Heart left ventricle (tissue), 13 donors: ENCODE measurements around the gene DAP.

Source experiments
- POLR2A ChIP-seq, 2 donors: fragments of 450-650 bp; IDR thresholded peaks; one replicate each; pipeline ENCODE4 v1.6.1; 2017; ENCODE audit warnings: antibody characterized with exemption in 2 of 2, mild to moderate bottlenecking in 2 of 2, moderate library complexity in 2 of 2
- TF ChIP-seq, protein P1 (sequence below), 12 donors: fragments of 200-600 bp; sonication (generic) in 4 of 12; IDR thresholded peaks; one replicate each; pipeline versions ENCODE4 v1.5.0 to v1.8.0; 2018 to 2022; ENCODE audit warnings: antibody characterized with exemption in 12 of 12, mild to moderate bottlenecking in 5 of 12
- donor health status: ischemic (EF 13 %, LVEDD 7.1; RV severe dilation, severe dysfunction).
- donor health status: DM: no; HTN: yes; CAD: no.
- donor health status: DM: no; HTN: no; CAD: no.
- donor health status: ischemic (EF 25% LVEDD 6.9; RV normal size, moderate dysfunction).
- donor health status: ischemic (EF 25% LVEDD 5.7; RV mildly dilated, moderate dysfunction).
- donor health status: ischemic (EF 35%, LVEDD 5.7; RV mildly dilated, moderate dysfunction).
- donor health status: nonischemic (EF 11% LVEDD 7.7; RV severe dilation, severe dysfunction).
- donor health status: DM: yes; HTN: yes; CAD: no.
- donor health status: PGD.
- donor health status: ischemic (EF 29% LVEDD 5.4; RV normal size, mild dysfunction).
- donor health status: nonischemic (EF 23%, LVEDD 6.1; RV moderate dilation, normal function).

DNA sequence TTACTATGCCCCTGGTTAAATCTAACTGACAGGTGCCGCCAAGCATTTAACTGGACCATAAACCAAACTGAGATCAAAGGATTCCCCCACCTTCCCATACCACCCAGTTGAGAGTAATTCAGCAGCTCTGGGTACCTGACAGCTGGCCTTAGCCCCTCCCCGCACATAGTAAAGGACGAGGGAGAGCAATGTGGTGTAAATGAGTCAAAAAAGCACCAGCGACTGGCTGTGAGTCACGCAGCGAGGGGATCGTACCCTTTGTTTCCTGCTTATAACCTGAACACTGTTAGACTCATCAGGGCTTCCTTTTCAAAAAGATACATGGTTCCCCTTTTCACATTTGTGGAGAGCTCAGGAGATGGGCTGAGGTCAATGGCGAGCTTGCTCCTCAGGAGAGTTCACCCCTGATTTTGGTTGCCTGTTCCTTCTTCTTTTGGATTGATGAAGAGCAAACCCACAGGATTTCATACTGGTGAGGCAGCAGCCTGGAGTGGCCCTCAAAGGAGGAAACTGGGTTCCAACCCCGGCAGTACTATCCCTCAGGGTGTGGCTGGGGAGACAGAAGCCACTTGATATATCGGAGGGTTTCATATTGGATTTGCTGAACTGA lies 125.7 kb downstream of the DAP start:
- TF ChIP-seq, protein P1, sequence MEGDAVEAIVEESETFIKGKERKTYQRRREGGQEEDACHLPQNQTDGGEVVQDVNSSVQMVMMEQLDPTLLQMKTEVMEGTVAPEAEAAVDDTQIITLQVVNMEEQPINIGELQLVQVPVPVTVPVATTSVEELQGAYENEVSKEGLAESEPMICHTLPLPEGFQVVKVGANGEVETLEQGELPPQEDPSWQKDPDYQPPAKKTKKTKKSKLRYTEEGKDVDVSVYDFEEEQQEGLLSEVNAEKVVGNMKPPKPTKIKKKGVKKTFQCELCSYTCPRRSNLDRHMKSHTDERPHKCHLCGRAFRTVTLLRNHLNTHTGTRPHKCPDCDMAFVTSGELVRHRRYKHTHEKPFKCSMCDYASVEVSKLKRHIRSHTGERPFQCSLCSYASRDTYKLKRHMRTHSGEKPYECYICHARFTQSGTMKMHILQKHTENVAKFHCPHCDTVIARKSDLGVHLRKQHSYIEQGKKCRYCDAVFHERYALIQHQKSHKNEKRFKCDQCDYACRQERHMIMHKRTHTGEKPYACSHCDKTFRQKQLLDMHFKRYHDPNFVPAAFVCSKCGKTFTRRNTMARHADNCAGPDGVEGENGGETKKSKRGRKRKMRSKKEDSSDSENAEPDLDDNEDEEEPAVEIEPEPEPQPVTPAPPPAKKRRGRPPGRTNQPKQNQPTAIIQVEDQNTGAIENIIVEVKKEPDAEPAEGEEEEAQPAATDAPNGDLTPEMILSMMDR (IDR thresholded peaks at IDR 0.05), result no peak
- TF ChIP-seq POLR2A (IDR thresholded peaks at IDR 0.05), result no peak
